ENCODE measurements around the gene ARL3.

DNA sequence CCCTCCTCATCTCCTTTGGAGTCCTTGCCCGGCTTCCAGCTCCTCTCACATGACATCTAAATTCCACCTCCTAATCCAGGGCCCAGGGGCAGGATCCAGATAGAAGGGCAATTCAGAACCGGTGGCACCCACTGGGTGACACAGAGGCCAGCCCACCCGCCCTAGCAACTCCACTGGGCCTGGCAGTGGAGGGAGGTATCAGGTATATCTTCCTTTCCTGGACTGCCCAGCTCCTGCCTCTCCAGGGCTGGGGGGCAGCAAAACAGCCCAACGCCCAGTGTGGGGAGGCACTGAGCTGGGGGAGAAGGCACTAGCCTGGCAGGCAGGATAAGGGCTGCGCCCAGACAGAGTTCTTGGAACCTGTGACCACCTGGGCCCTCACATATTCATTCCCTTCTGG is 80.3 kb downstream of the ARL3 start:
- TF ChIP-seq POLR2A (IDR thresholded peaks at IDR 0.05), result no peak
- TF ChIP-seq EP300 (IDR thresholded peaks at IDR 0.05), result no peak
- TF ChIP-seq, protein P1, sequence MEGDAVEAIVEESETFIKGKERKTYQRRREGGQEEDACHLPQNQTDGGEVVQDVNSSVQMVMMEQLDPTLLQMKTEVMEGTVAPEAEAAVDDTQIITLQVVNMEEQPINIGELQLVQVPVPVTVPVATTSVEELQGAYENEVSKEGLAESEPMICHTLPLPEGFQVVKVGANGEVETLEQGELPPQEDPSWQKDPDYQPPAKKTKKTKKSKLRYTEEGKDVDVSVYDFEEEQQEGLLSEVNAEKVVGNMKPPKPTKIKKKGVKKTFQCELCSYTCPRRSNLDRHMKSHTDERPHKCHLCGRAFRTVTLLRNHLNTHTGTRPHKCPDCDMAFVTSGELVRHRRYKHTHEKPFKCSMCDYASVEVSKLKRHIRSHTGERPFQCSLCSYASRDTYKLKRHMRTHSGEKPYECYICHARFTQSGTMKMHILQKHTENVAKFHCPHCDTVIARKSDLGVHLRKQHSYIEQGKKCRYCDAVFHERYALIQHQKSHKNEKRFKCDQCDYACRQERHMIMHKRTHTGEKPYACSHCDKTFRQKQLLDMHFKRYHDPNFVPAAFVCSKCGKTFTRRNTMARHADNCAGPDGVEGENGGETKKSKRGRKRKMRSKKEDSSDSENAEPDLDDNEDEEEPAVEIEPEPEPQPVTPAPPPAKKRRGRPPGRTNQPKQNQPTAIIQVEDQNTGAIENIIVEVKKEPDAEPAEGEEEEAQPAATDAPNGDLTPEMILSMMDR (IDR thresholded peaks at IDR 0.05), result no peak

Data from sigmoid colon (tissue), 4 donors.